ENCODE results near the gene TSPAN11.
A peak's percentile ranks its signal among the peaks of the same experiment; 100 is the strongest.
"Not testable (repeated sequence)": the region's sequence is repeated elsewhere in the genome, so short reads cannot be mapped to it uniquely, and the experiment has no call there.

Gene TSPAN11

DNA sequence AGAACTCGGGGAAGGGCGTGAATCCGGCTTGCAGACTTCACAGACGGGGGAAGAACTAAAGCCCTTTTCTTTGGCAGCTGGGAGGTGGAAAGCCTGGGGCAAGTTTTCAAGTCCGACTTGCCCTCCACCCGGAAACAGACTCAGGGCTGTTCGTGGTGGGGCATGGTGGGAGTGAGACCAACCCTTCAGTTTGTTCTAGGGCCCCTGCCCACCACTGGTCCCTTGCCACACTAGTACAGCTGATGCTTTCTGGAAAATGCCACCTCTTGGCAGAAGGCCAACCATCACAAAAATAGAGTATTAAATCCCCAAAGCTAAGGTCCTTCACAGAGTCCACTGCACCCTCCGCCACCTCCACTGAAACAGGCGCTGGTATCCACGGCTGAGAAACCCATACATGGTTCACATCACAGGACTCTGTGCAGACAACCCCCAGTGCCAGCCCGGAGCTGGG lies 96.8 kb downstream of the TSPAN11 start:
- no peak for TF ChIP-seq EZH2phosphoT487 (conservative IDR thresholded peaks at IDR 0.05; ENCODE audit: low read length)
- TF ChIP-seq, protein P1, sequence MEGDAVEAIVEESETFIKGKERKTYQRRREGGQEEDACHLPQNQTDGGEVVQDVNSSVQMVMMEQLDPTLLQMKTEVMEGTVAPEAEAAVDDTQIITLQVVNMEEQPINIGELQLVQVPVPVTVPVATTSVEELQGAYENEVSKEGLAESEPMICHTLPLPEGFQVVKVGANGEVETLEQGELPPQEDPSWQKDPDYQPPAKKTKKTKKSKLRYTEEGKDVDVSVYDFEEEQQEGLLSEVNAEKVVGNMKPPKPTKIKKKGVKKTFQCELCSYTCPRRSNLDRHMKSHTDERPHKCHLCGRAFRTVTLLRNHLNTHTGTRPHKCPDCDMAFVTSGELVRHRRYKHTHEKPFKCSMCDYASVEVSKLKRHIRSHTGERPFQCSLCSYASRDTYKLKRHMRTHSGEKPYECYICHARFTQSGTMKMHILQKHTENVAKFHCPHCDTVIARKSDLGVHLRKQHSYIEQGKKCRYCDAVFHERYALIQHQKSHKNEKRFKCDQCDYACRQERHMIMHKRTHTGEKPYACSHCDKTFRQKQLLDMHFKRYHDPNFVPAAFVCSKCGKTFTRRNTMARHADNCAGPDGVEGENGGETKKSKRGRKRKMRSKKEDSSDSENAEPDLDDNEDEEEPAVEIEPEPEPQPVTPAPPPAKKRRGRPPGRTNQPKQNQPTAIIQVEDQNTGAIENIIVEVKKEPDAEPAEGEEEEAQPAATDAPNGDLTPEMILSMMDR (IDR thresholded peaks at IDR 0.05; ENCODE audit: insufficient read depth, low read length, poor library complexity, severe bottlenecking) = no peak
- Histone ChIP-seq H3K79me2 (ENCODE audit: insufficient read depth, low read length) (no peaks in the 10 kb centered on the region), H3K27ac (ENCODE audit: low read depth, low read length) (no peak overlapping the region), H3K4me3 (ENCODE audit: insufficient read depth, low read length, poor library complexity, severe bottlenecking) (no peak overlapping the region), H3K9me3 (ENCODE audit: insufficient read depth, low read length) (no peaks in the 10 kb centered on the region), H3K9me2 (replicated peaks; ENCODE audit: insufficient read depth, low read length) (no peaks in the 10 kb centered on the region), H2AFZ (ENCODE audit: low read depth, low read length, severe bottlenecking) (no peak overlapping the region), H3K36me3 (ENCODE audit: low read length) (no peaks in the 10 kb centered on the region), H3K4me2 (ENCODE audit: low read depth, low read length, poor library complexity, severe bottlenecking) (no peak overlapping the region), H3K9ac (ENCODE audit: low read length) (no peak overlapping the region), H3K27me3 (ENCODE audit: low read length) (no peaks in the 10 kb centered on the region), H3F3A (ENCODE audit: insufficient read depth) (no peaks in the 10 kb centered on the region), H4K20me1 (ENCODE audit: low read depth, low read length) (no peaks in the 10 kb centered on the region)

DNA sequence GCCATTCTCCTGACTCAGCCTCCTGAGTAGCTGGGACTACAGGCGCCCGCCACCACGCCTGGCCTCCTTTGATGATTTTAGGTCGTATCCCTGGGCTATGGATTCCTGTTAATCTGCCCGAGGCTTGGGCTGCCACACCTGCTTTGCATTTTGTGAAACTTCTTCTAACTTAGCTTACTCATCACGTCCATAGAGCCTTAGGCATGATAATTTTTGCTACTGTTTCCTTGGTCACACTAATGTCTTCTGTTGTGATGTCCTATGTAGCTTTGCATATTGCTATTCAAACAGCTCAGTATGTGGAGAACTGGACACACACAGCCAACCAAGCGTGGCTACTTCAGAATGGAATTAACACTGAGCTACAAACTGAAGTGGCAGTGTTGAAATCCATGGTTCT lies 99.7 kb downstream of the TSPAN11 start:
- Histone ChIP-seq H4K20me1 (ENCODE audit: low read depth, low read length) (no peaks in the 10 kb centered on the region), H3K4me2 (ENCODE audit: low read depth, low read length, poor library complexity, severe bottlenecking) (no peak overlapping the region), H3K27me3 (ENCODE audit: low read length) (no peaks in the 10 kb centered on the region), H3K27ac (ENCODE audit: low read depth, low read length) (no peak overlapping the region), H3K36me3 (ENCODE audit: low read length) (no peaks in the 10 kb centered on the region), H3K79me2 (ENCODE audit: insufficient read depth, low read length) (no peaks in the 10 kb centered on the region), H3K9ac (ENCODE audit: low read length) (no peak overlapping the region), H2AFZ (ENCODE audit: low read depth, low read length, severe bottlenecking) (no peak overlapping the region), H3K9me2 (replicated peaks; ENCODE audit: insufficient read depth, low read length) (no peaks in the 10 kb centered on the region), H3F3A (ENCODE audit: insufficient read depth) (no peaks in the 10 kb centered on the region), H3K9me3 (ENCODE audit: insufficient read depth, low read length) (no peaks in the 10 kb centered on the region), H3K4me3 (ENCODE audit: insufficient read depth, low read length, poor library complexity, severe bottlenecking) (no peak overlapping the region)
- TF ChIP-seq, protein P1 (IDR thresholded peaks at IDR 0.05; ENCODE audit: insufficient read depth, low read length, poor library complexity, severe bottlenecking) = no peak
- TF ChIP-seq EZH2phosphoT487 (conservative IDR thresholded peaks at IDR 0.05; ENCODE audit: low read length) = no peak

DNA sequence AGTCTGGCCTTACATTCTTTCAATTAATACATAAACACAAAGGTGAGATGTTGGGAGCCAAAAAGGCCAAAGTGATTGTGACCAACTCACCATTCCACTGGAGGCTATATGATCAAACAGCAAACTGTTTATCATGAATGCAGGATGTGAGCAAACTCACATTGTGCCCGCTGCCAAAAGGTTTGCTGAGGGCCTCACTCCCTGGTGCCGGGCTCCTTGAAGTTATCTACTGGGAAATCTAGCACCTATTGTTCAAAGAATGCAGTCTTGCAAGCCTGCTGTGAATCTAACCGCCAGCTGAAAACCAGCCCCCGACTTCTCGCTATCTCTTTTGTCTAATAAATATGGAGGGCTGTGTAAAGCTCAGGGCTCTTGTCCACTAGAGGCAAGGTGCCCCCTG lies 100.5 kb downstream of the TSPAN11 start:
- not testable (repeated sequence) for H3K27me3 ChIP-seq (ENCODE audit: low read length); H3K9me2 ChIP-seq (replicated peaks; ENCODE audit: insufficient read depth, low read length); H3K9ac ChIP-seq (ENCODE audit: low read length); H3K79me2 ChIP-seq (ENCODE audit: insufficient read depth, low read length); H3K36me3 ChIP-seq (ENCODE audit: low read length); H4K20me1 ChIP-seq (ENCODE audit: low read depth, low read length); H3K4me2 ChIP-seq (ENCODE audit: low read depth, low read length, poor library complexity, severe bottlenecking); H2AFZ ChIP-seq (ENCODE audit: low read depth, low read length, severe bottlenecking); H3K9me3 ChIP-seq (ENCODE audit: insufficient read depth, low read length); H3K4me3 ChIP-seq (ENCODE audit: insufficient read depth, low read length, poor library complexity, severe bottlenecking); H3F3A ChIP-seq (ENCODE audit: insufficient read depth); H3K27ac ChIP-seq (ENCODE audit: low read depth, low read length)

DNA sequence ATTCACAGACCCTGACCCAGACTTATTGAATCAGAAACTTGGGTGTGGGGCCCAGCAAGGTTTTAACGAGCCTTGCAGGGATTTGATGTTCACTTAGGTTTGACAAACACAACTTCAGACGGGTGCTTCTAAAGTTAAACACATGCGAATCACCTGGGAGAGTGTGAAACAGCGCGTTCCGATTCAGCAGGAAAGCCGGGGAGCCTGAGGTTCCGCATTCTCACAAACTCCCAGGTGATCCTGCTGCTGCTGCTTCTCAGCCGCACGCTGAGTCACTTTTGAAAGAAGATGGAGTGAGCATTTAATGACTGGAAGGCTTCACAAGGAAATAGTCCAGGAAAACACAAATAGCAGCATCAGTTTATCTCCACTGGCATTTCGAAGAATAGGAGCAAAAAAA lies 102.9 kb downstream of the TSPAN11 start:
- Histone ChIP-seq H3K9ac (ENCODE audit: low read length) (no peak overlapping the region), H2AFZ (ENCODE audit: low read depth, low read length, severe bottlenecking) (no peak overlapping the region), H3K79me2 (ENCODE audit: insufficient read depth, low read length) (no peaks in the 10 kb centered on the region), H3K4me3 (ENCODE audit: insufficient read depth, low read length, poor library complexity, severe bottlenecking) (no peak overlapping the region), H3K27ac (ENCODE audit: low read depth, low read length) (peak overlapping the region; percentile 64), H3K4me2 (ENCODE audit: low read depth, low read length, poor library complexity, severe bottlenecking) (peak overlapping the region; percentile 55), H3F3A (ENCODE audit: insufficient read depth) (no peaks in the 10 kb centered on the region), H3K36me3 (ENCODE audit: low read length) (no peaks in the 10 kb centered on the region), H3K9me3 (ENCODE audit: insufficient read depth, low read length) (no peaks in the 10 kb centered on the region), H3K9me2 (replicated peaks; ENCODE audit: insufficient read depth, low read length) (no peaks in the 10 kb centered on the region), H4K20me1 (ENCODE audit: low read depth, low read length) (no peaks in the 10 kb centered on the region), H3K27me3 (ENCODE audit: low read length) (no peaks in the 10 kb centered on the region)
- TF ChIP-seq, protein P1 (IDR thresholded peaks at IDR 0.05; ENCODE audit: insufficient read depth, low read length, poor library complexity, severe bottlenecking) = no peak
- no peak for TF ChIP-seq EZH2phosphoT487 (conservative IDR thresholded peaks at IDR 0.05; ENCODE audit: low read length)

Measured in SU-DHL-6 (cell line).